A673 (cell line): Measurements from ENCODE around the gene METTL23.

ENCODE experiments used
- CTCF ChIP-seq: fragments of 300-800, 200-600 bp; sonication (generic); conservative IDR thresholded peaks from 2 replicates; pipeline ENCODE4 v1.5.1; 2017; ENCODE audit warnings: low read depth, mild to moderate bottlenecking, antibody characterized with exemption, low read length, moderate library complexity, mixed read lengths
- EZH2 ChIP-seq: fragments of 200-600 bp; sonication (generic); IDR thresholded peaks from 2 replicates; pipeline ENCODE4 v1.6.1; 2017; ENCODE audit warnings: borderline replicate concordance, low read depth, mild to moderate bottlenecking, mixed read lengths, antibody characterized with exemption, low read length; ENCODE audit not compliant: poor library complexity, severe bottlenecking

- TF ChIP-seq CTCF = no peak
- TF ChIP-seq EZH2 = no peak
Observed at GRCh38 chr17:76722279-76722678, 4.4 kb upstream of the METTL23 start.
